Right renal cortex interstitium (tissue), 3 donors: Measurements from ENCODE around the gene LIMA1. TPM values are rescaled to one million over a fixed set of nuclear protein-coding genes. Genes with fewer than 3 reads are reported as not detected.
"Not testable (repeated sequence)": the region's sequence is repeated elsewhere in the genome, so short reads cannot be mapped to it uniquely, and the experiment has no call there.

ENCODE experiments used
- DNase-seq, 3 donors: peaks; one replicate each; pipeline ENCODE4 v3.0.0-alpha.2; 2013; ENCODE audit warnings: low read depth in 3 of 3, low spot score in 2 of 3
- polyA plus RNA-seq, 3 donors: library from polyadenylated mRNA; unstranded; fragments of 120-200 nt; gene quantifications; one replicate each; pipeline ENCODE4 v1.2.1, GENCODE V29; 2013; ENCODE audit not compliant: insufficient read length in 3 of 3

The LIMA1 gene
- polyA plus RNA-seq, 3 donors: 90.8 to 98.1 (median 92.2) TPM

- DNase-seq: not testable (repeated sequence)
These were observed 128.4 kb downstream of the LIMA1 start for GRCh38 chr12:50154947-50155346.

- DNase-seq: no peak
These were observed 132.2 kb downstream of the LIMA1 start for GRCh38 chr12:50151047-50151687.

GRCh38 chr12:50149311-50149710 is 134.0 kb downstream of the LIMA1 start:
- DNase-seq: no peak

- DNase-seq: not testable (repeated sequence)
These were observed 135.3 kb downstream of the LIMA1 start for GRCh38 chr12:50148011-50148410.

- DNase-seq: no peak
These were observed 136.0 kb downstream of the LIMA1 start for GRCh38 chr12:50147281-50147680.

- no peak for DNase-seq
These were observed 137.9 kb downstream of the LIMA1 start for GRCh38 chr12:50145439-50145838.

- no peak for DNase-seq
These were observed 140.3 kb downstream of the LIMA1 start for GRCh38 chr12:50142993-50143392.

GRCh38 chr12:50132505-50133135 is 150.7 kb downstream of the LIMA1 start:
- DNase-seq: no peak

- DNase-seq: no peak
These were observed 154.0 kb downstream of the LIMA1 start for GRCh38 chr12:50129290-50129689.

- no peak for DNase-seq
These were observed 155.8 kb downstream of the LIMA1 start for GRCh38 chr12:50127546-50127945.

Other genes with a start within 250 kb of the LIMA1 start
- gene ASIC1, start 225.9 kb downstream of the LIMA1 start, polyA plus RNA-seq: 1 to 10 TPM; 3.3 to 4.1 (median 4.0) TPM
- 100 to 1,000 TPM; 157 to 185 (median 168) TPM for gene SMARCD1, start 198.2 kb downstream of the LIMA1 start, polyA plus RNA-seq
- 10 to 100 TPM; 49.8 to 81.4 (median 75.1) TPM for gene GPD1, start 179.5 kb downstream of the LIMA1 start, polyA plus RNA-seq
- 10 to 100 TPM; 51.8 to 58.8 (median 54.8) TPM for gene COX14, start 171.3 kb downstream of the LIMA1 start, polyA plus RNA-seq
- 10 to 100 TPM; 84.5 to 87.9 (median 86.1) TPM for gene CERS5, start 116.2 kb downstream of the LIMA1 start, polyA plus RNA-seq
- gene FAM186A, start 113.1 kb upstream of the LIMA1 start, polyA plus RNA-seq: under 1 TPM; 0.17 to 0.22 (median 0.18) TPM
- gene LARP4, start 117.4 kb upstream of the LIMA1 start, polyA plus RNA-seq: 10 to 100 TPM; 40.5 to 43.1 (median 42.6) TPM
- 10 to 100 TPM; 23.1 to 24.1 (median 23.4) TPM for gene DIP2B, start 221.5 kb upstream of the LIMA1 start, polyA plus RNA-seq